DND-41 (cell line): Measurements from ENCODE around the gene ZFYVE28.

Experiments
- CTCF ChIP-seq: IDR thresholded peaks from 2 replicates; pipeline ENCODE4 v1.5.1; 2012; ENCODE audit warnings: borderline replicate concordance, low read length, moderate library complexity, mild to moderate bottlenecking; ENCODE audit not compliant: poor library complexity, severe bottlenecking; ENCODE audit errors: extremely low read depth
- EZH2 ChIP-seq: IDR thresholded peaks from 3 replicates; pipeline ENCODE4 v1.6.1; 2012; ENCODE audit warnings: borderline replicate concordance, low read depth, mild to moderate bottlenecking, moderate library complexity, low read length, inconsistent platforms; ENCODE audit not compliant: severe bottlenecking

GRCh38 chr4:2292646-2293108 lies 125.8 kb downstream of the ZFYVE28 start:
- TF ChIP-seq EZH2 (no peak), CTCF (no peak)
